ENCODE measurements around the gene FBXO41. TPM values are rescaled to one million over a fixed set of nuclear protein-coding genes. Genes with fewer than 3 reads are reported as not detected.

The FBXO41 gene, protein sequence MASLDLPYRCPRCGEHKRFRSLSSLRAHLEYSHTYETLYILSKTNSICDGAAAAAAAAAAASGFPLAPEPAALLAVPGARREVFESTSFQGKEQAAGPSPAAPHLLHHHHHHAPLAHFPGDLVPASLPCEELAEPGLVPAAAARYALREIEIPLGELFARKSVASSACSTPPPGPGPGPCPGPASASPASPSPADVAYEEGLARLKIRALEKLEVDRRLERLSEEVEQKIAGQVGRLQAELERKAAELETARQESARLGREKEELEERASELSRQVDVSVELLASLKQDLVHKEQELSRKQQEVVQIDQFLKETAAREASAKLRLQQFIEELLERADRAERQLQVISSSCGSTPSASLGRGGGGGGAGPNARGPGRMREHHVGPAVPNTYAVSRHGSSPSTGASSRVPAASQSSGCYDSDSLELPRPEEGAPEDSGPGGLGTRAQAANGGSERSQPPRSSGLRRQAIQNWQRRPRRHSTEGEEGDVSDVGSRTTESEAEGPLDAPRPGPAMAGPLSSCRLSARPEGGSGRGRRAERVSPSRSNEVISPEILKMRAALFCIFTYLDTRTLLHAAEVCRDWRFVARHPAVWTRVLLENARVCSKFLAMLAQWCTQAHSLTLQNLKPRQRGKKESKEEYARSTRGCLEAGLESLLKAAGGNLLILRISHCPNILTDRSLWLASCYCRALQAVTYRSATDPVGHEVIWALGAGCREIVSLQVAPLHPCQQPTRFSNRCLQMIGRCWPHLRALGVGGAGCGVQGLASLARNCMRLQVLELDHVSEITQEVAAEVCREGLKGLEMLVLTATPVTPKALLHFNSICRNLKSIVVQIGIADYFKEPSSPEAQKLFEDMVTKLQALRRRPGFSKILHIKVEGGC
- total RNA-seq, result 10 to 100 TPM; 41.5 to 42.0 TPM

- Mint-ChIP-seq H3K36me3 (ENCODE audit: low read depth) (peaks cover 21% of the 10 kb centered on the region), H3K4me3 (peak within 1 kb of the TSS; percentile 90), H3K27ac (peak within 1 kb of the TSS; percentile 86), H3K4me1 (ENCODE audit: low read depth) (peaks cover 23% of the 10 kb centered on the region), H3K9me3 (no peaks in the 10 kb centered on the region), H3K27me3 (peaks cover 2% of the 10 kb centered on the region)
- POLR2A ChIA-PET, result interaction anchor here (0.7 to 2.2 kb wide), 8 partner anchors 10 to 101 kb away, joined by 3 to 11 read pairs (median 3); partner anchors contain the start of genes ALMS1, CCT7 and PRADC1
- CTCF ChIA-PET, result interaction anchor here (1.1 kb wide), 3 partner anchors 10 to 73 kb away, joined by 3 read pairs; partner anchors contain the start of gene CCT7
- ATAC-seq (peak; percentile 82), DNase-seq (peak; percentile 89)
- intact Hi-C loops (cut with micrococcal nuclease), result no loop called here
- TF ChIP-seq, protein P1, sequence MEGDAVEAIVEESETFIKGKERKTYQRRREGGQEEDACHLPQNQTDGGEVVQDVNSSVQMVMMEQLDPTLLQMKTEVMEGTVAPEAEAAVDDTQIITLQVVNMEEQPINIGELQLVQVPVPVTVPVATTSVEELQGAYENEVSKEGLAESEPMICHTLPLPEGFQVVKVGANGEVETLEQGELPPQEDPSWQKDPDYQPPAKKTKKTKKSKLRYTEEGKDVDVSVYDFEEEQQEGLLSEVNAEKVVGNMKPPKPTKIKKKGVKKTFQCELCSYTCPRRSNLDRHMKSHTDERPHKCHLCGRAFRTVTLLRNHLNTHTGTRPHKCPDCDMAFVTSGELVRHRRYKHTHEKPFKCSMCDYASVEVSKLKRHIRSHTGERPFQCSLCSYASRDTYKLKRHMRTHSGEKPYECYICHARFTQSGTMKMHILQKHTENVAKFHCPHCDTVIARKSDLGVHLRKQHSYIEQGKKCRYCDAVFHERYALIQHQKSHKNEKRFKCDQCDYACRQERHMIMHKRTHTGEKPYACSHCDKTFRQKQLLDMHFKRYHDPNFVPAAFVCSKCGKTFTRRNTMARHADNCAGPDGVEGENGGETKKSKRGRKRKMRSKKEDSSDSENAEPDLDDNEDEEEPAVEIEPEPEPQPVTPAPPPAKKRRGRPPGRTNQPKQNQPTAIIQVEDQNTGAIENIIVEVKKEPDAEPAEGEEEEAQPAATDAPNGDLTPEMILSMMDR (IDR thresholded peaks at IDR 0.05), result no peak
These were observed at the start of gene FBXO41 for GRCh38 chr2:73284296-73285158. TSS of gene FBXO41 (minus strand) at chr2:73284478. CDS start at chr2:73269630, 14,848 bp downstream.

DNA sequence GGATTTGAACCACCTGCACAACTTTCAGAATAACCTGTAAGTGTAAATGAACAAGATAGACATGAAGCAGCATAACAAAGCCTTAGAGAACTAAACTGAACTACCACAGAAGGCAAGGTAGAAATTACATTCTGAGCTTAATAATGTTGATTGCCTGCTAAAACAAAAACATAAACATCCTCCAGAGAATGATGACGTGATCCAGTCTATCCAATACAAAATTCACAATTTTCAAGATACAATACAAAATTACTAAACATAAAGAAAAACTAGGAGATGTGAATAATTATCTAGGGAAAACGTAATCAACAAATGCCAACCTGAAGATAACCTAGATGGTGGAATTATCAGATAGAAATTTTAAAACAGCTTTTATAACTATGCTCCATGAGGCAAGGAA, 49.8 kb upstream of the FBXO41 start:
- intact Hi-C loops (cut with micrococcal nuclease), result no loop called here
- CTCF ChIA-PET, result interaction anchor here (1.2 to 1.4 kb wide), 3 partner anchors 11 to 44 kb away, joined by 3 read pairs; no protein-coding TSS in a partner anchor
- ATAC-seq (no peak), DNase-seq (no peak)
- TF ChIP-seq, protein P1 (IDR thresholded peaks at IDR 0.05), result no peak
- H3K9me3 Mint-ChIP-seq, result peaks cover 10% of the 10 kb centered on the region
- no peaks in the 10 kb centered on the region for H3K36me3 Mint-ChIP-seq (ENCODE audit: low read depth)
- POLR2A ChIA-PET, result no interaction called here
- peaks cover 4% of the 10 kb centered on the region for H3K27me3 Mint-ChIP-seq
- peaks cover 3% of the 10 kb centered on the region for H3K4me1 Mint-ChIP-seq (ENCODE audit: low read depth)
- H3K4me3 Mint-ChIP-seq, result no peak overlapping the region
- no peak overlapping the region for H3K27ac Mint-ChIP-seq

GRCh38 chr2:73333564-73333963, 49.3 kb upstream of the FBXO41 start:
- intact Hi-C loops (cut with micrococcal nuclease), result no loop called here
- Mint-ChIP-seq H3K9me3 (peaks cover 10% of the 10 kb centered on the region), H3K4me1 (ENCODE audit: low read depth) (peaks cover 3% of the 10 kb centered on the region), H3K27ac (no peak overlapping the region), H3K4me3 (no peak overlapping the region), H3K36me3 (ENCODE audit: low read depth) (no peaks in the 10 kb centered on the region), H3K27me3 (peaks cover 5% of the 10 kb centered on the region)
- ChIA-PET CTCF (interaction anchor here (1.2 to 1.4 kb wide), 2 partner anchors 12 to 29 kb away, joined by 3 read pairs; no protein-coding TSS in a partner anchor), POLR2A (no interaction called here)
- TF ChIP-seq, protein P1 (IDR thresholded peaks at IDR 0.05), result no peak
- no peak for DNase-seq
- ATAC-seq, result no peak

- DNase-seq (no peak), ATAC-seq (no peak)
- no peaks in the 10 kb centered on the region for H3K36me3 Mint-ChIP-seq (ENCODE audit: low read depth)
- intact Hi-C loops (cut with micrococcal nuclease), result no loop called here
- no peak overlapping the region for H3K4me3 Mint-ChIP-seq
- TF ChIP-seq, protein P1 (IDR thresholded peaks at IDR 0.05), result no peak
- H3K27me3 Mint-ChIP-seq, result peaks cover 26% of the 10 kb centered on the region
- no peak overlapping the region for H3K27ac Mint-ChIP-seq
- H3K4me1 Mint-ChIP-seq (ENCODE audit: low read depth), result no peaks in the 10 kb centered on the region
- POLR2A ChIA-PET, result no interaction called here
- H3K9me3 Mint-ChIP-seq, result no peaks in the 10 kb centered on the region
- CTCF ChIA-PET, result no interaction called here
These were observed 39.9 kb upstream of the FBXO41 start for GRCh38 chr2:73324126-73324725.

Data from activated CD8-positive, alpha-beta T cell treated with anti-CD3 and anti-CD28 coated beads for 36 hours (primary cell).